ENCODE results near the gene LDAH.

LDAH gene

DNA sequence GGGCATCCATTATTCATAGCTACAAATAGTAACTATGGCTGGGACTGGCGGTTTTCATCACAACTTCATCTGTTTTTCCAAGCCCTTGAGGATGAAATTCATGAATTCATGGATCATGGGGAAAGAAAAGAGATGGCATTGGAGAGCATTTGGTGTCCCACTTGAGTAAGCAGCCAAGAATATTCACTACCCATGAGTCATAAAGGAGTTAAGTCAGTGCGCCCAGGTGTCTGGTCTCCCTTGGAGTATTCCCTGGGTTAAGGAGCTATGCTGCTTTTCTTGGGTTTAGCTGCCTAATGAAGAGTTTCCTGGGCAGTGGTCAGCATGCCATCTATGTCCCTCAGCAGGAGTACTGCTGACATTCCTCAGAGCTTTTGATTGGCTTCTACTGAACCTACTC, 21.3 kb upstream of the LDAH start:
- DNase-seq (ENCODE audit: low read depth), result no peak
- H3K4me3 ChIP-seq (ENCODE audit: low read depth, low read length), result no peak overlapping the region
- TF ChIP-seq, protein P1, sequence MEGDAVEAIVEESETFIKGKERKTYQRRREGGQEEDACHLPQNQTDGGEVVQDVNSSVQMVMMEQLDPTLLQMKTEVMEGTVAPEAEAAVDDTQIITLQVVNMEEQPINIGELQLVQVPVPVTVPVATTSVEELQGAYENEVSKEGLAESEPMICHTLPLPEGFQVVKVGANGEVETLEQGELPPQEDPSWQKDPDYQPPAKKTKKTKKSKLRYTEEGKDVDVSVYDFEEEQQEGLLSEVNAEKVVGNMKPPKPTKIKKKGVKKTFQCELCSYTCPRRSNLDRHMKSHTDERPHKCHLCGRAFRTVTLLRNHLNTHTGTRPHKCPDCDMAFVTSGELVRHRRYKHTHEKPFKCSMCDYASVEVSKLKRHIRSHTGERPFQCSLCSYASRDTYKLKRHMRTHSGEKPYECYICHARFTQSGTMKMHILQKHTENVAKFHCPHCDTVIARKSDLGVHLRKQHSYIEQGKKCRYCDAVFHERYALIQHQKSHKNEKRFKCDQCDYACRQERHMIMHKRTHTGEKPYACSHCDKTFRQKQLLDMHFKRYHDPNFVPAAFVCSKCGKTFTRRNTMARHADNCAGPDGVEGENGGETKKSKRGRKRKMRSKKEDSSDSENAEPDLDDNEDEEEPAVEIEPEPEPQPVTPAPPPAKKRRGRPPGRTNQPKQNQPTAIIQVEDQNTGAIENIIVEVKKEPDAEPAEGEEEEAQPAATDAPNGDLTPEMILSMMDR (IDR thresholded peaks at IDR 0.05; ENCODE audit: control insufficient read depth, extremely low read depth, insufficient read depth), result no peak

DNA sequence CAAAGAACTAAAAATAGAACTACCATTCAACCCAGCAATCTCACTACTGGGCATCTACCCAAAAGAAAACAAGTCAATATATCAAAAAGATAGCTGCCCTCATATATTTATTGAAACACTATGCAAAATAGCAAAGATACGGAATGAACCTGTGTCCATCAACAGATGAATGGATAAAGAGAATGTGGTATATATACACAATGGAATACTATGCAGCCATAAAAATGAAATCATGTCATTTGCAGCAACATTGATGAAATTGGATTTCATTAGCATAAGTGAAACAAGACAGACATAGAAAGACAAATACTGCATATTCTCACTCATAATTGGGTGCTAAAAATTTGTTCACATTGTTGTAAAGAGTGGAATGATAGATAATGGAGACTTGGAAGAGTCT, 16.2 kb upstream of the LDAH start:
- no peak for DNase-seq (ENCODE audit: low read depth)
- TF ChIP-seq, protein P1 (IDR thresholded peaks at IDR 0.05; ENCODE audit: control insufficient read depth, extremely low read depth, insufficient read depth), result no peak
- no peak overlapping the region for H3K4me3 ChIP-seq (ENCODE audit: low read depth, low read length)

DNA sequence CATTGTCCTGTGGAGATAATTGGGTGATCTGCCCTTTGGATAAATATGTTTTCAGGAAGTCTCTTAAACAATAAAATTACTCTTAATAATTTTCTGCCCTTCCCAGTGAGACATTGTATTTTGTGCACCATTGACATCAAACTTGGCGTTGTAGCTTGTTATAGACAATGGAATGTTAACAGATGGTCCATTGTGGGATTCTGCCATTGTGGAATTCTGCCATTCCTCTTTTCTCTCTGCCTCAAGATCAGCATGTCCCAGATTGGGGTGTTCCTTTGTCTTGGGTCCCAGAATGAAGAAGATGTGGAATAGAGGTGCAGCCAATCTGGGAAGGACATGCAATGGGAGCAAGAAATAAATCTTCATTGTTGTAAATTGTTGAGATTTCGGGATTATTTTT, 15.1 kb upstream of the LDAH start:
- no peak overlapping the region for H3K4me3 ChIP-seq (ENCODE audit: low read depth, low read length)
- DNase-seq (ENCODE audit: low read depth), result no peak
- TF ChIP-seq, protein P1 (IDR thresholded peaks at IDR 0.05; ENCODE audit: control insufficient read depth, extremely low read depth, insufficient read depth), result no peak

DNA sequence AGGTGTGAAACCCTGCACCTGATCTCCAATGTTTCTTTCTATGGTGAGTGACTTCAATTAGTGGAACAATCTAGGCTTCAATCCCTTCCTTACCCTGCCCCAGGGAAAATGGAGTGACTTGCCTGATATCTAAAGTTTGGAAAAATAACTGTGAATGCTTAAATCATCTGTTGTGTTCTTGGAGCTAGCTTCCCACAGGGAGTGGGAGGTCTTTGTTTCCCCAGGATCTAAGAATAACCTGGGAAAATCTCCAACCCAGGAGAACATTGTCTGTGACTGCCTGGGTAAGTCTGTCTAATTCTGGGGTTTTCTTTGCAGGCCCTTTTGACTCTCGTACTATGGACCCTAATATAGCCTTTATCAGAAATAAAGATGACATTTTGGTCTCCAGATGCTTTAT, 13.6 kb upstream of the LDAH start:
- DNase-seq (ENCODE audit: low read depth), result no peak
- TF ChIP-seq, protein P1 (IDR thresholded peaks at IDR 0.05; ENCODE audit: control insufficient read depth, extremely low read depth, insufficient read depth), result no peak
- no peak overlapping the region for H3K4me3 ChIP-seq (ENCODE audit: low read depth, low read length)

DNA sequence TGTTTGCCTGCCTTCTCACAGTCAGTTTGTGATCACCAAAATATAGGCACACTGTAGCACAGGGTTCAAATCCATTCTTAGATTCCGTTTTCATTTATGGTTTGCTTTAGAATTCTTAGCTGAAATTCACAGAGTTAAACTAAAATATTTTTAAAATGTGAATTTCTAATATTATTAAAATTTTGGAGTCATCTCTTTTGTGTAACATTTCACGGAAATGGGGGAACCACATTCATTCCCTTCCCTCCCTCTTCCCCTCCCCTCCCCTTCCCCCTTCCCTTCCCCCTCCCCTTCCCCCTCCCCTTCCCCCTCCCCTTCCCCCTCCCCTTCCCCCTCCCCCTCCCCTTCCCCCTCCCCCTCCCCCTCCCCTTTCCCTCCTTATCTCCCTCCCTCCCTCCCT, 11.4 kb upstream of the LDAH start:
- TF ChIP-seq, protein P1 (IDR thresholded peaks at IDR 0.05; ENCODE audit: control insufficient read depth, extremely low read depth, insufficient read depth), result no peak
- DNase-seq (ENCODE audit: low read depth), result no peak

DNA sequence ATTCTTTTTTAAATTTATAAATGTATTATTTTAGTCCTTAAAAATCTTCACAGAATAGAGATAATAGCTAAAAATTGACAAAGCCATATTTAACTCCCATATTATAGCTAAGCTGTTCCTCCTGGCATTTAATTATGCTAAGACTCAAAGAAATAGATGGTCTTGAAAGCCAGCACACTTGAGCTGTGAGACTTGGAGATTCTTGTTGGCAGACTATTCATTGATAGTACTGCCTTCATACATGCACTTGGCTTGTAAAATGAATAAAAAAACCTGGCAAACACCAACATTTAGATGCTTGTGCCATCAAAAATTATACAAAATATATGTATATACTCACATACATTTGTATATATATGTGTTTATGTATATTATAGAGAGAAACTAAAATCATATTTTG, 9.7 kb upstream of the LDAH start:
- TF ChIP-seq, protein P1 (IDR thresholded peaks at IDR 0.05; ENCODE audit: control insufficient read depth, extremely low read depth, insufficient read depth), result no peak
- no peak for DNase-seq (ENCODE audit: low read depth)
- no peak overlapping the region for H3K4me3 ChIP-seq (ENCODE audit: low read depth, low read length)

More for the DNA sequence above, 11.4 kb upstream of the LDAH start:
- no peak overlapping the region for H3K4me3 ChIP-seq (ENCODE audit: low read depth, low read length)

DNA sequence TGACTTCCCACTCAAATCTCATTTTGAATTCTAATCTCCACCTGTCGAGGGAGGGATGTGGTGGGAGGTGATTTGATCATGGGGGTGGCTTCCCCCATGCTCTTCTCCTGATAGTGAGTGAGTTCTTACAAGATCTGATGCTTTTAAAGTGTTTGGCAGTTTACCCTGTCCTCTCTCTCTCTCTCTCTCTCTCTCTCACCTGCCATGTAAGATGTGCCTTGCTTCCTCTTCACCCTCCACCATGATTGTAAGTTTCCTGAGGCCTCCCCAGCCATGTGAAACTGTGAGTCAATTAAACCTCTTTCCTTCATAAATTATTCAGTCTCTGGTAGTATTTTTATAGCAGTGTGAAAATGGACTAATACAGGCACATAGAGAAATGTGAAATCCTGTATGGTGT, 7.0 kb upstream of the LDAH start:
- TF ChIP-seq, protein P1 (IDR thresholded peaks at IDR 0.05; ENCODE audit: control insufficient read depth, extremely low read depth, insufficient read depth), result no peak
- no peak for DNase-seq (ENCODE audit: low read depth)
- no peak overlapping the region for H3K4me3 ChIP-seq (ENCODE audit: low read depth, low read length)

All from LNCaP clone FGC (cell line).